HepG2 (cell line): ENCODE data around the gene JPH2. TPM values are rescaled to one million over a fixed set of nuclear protein-coding genes. Genes with fewer than 3 reads are reported as not detected.

Experiments
- ATAC-seq: fragments of 200-7000 bp; cut with Tn5 transposase; 3 replicates; pipeline ENCODE4 v1.9.1; 2020; ENCODE audit warnings: mild to moderate bottlenecking, moderate library complexity
- BruUV-seq: library from RNA; stranded (reverse); fragments of 400-500 nt; replicated peaks from 2 replicates; lab custom pipeline; 2021; lab: Mats Ljungman, UMichigan
- CTCF ChIA-PET: fragments of 300-600 bp; formaldehyde crosslinking; extraction: SDS; loops from one replicate; lab custom pipeline; 2021; ENCODE audit warnings: low total read pairs, inconsistent platforms, low intra/inter-chr PET ratio; lab: Yijun Ruan, JAX
- POLR2A ChIA-PET: fragments of 350-600 bp; sonication (Branson Sonifier 250); formaldehyde crosslinking; loops from one replicate; lab custom pipeline; 2020; ENCODE audit warnings: antibody characterized with exemption, inconsistent platforms; lab: Yijun Ruan, JAX
- DNase-seq: peaks from one replicate; pipeline ENCODE4 v3.0.0-alpha.2; 2015; ENCODE audit warnings: low spot score
- FAIRE-seq: peaks from 3 replicates; lab custom pipeline; 2011; peaks lifted over from hg19 to GRCh38; lab: Jason Lieb, UNC
- H2AFZ ChIP-seq: one replicate; pipeline ENCODE4 v1.6.1; 2011; ENCODE audit warnings: low read length, inconsistent platforms
- H3K27ac ChIP-seq: fragments of 300-600 bp; 3 replicates; pipeline ENCODE4 v1.8.0; 2011; ENCODE audit warnings: mixed run types, mild to moderate bottlenecking, mixed read lengths, low read length, inconsistent platforms; ENCODE audit not compliant: insufficient read depth; ENCODE audit errors: extremely low read length
- H3K27me3 ChIP-seq, 2 experiments: fragments of 200-600 bp in 1 of 2; 2 replicates in 1 of 2; 3 replicates in 1 of 2; pipeline versions ENCODE4 v1.6.0 to v1.8.0; 2011; ENCODE audit warnings: low read length in 2 of 2, mild to moderate bottlenecking in 2 of 2, moderate library complexity in 2 of 2, inconsistent platforms in 1 of 2; ENCODE audit not compliant: insufficient read depth in 2 of 2, control insufficient read depth in 1 of 2
- H3K36me3 ChIP-seq, 2 experiments: fragments of 200-600 bp in 1 of 2; replicated peaks in 1 of 2; 2 replicates in 1 of 2; 3 replicates in 1 of 2; pipeline versions ENCODE4 v1.5.1 to v1.8.0; 2011; ENCODE audit warnings: low read length in 2 of 2, inconsistent platforms in 1 of 2; ENCODE audit not compliant: insufficient read depth in 2 of 2, control insufficient read depth in 1 of 2
- H3K4me1 ChIP-seq: 2 replicates; pipeline ENCODE4 v1.5.1; 2012; ENCODE audit warnings: low read length, inconsistent platforms; ENCODE audit not compliant: insufficient read depth
- H3K4me2 ChIP-seq: 2 replicates; pipeline ENCODE4 v1.6.0; 2011; ENCODE audit warnings: low read depth, low read length, inconsistent platforms
- H3K4me3 ChIP-seq, 3 experiments: fragments of 200-600 bp in 1 of 3; sonication (generic), shearing (Covaris generic) in 1 of 3; replicated peaks in 1 of 3; 2 replicates each; pipeline ENCODE4 v1.5.1; 2011 to 2016; ENCODE audit warnings: low read length in 3 of 3, inconsistent platforms in 2 of 3, low read depth in 2 of 3, mild to moderate bottlenecking in 2 of 3, control low read depth in 1 of 3, mixed read lengths in 1 of 3; ENCODE audit not compliant: insufficient read depth in 1 of 3
- H3K79me2 ChIP-seq: one replicate; pipeline ENCODE4 v1.6.1; 2011; ENCODE audit warnings: low read length, inconsistent platforms; ENCODE audit not compliant: insufficient read depth
- H3K9ac ChIP-seq: 2 replicates; pipeline ENCODE4 v1.6.0; 2011; ENCODE audit warnings: mild to moderate bottlenecking, low read depth, low read length, inconsistent platforms; ENCODE audit not compliant: insufficient read depth
- H3K9me3 ChIP-seq: 2 replicates; pipeline ENCODE4 v1.5.1; 2012; ENCODE audit warnings: mild to moderate bottlenecking, low read length
- H4K20me1 ChIP-seq: 2 replicates; pipeline ENCODE4 v1.6.0; 2011; ENCODE audit warnings: inconsistent platforms, mild to moderate bottlenecking, low read length, moderate library complexity; ENCODE audit not compliant: insufficient read depth
- CREBL2 ChIP-seq: sonication (generic); formaldehyde crosslinking; IDR thresholded peaks from 2 replicates; pipeline ENCODE4 v1.8.1; 2023; ENCODE audit warnings: missing genetic modification reagents, mild to moderate bottlenecking, borderline replicate concordance
- KDM6A ChIP-seq: IDR thresholded peaks from 2 replicates; pipeline ENCODE4 v1.6.1; 2016; ENCODE audit warnings: low read depth
- POLR2A ChIP-seq, 2 experiments: IDR thresholded peaks; 2 replicates each; pipeline ENCODE4 v1.6.1; 2011; ENCODE audit warnings: low read depth in 2 of 2, low read length in 2 of 2, mild to moderate bottlenecking in 1 of 2, moderate library complexity in 1 of 2; ENCODE audit not compliant: insufficient read depth in 1 of 2
- RBM22 ChIP-seq: fragments of 200-400 bp; formaldehyde crosslinking; optimal IDR thresholded peaks from 2 replicates; pipeline ENCODE3; 2017; ENCODE audit warnings: mild to moderate bottlenecking, low read length, moderate library complexity
- ZNF468 ChIP-seq: sonication (generic); formaldehyde crosslinking; IDR thresholded peaks from 2 replicates; pipeline ENCODE4 v1.8.0; 2022; ENCODE audit warnings: mild to moderate bottlenecking, moderate library complexity, missing genetic modification reagents
- ZNF496 ChIP-seq: sonication (generic); formaldehyde crosslinking; IDR thresholded peaks from 2 replicates; pipeline ENCODE4 v1.8.1; 2023; ENCODE audit warnings: mild to moderate bottlenecking, moderate library complexity, missing genetic modification reagents; ENCODE audit not compliant: insufficient replicate concordance
- ZNF570 ChIP-seq: sonication (generic); formaldehyde crosslinking; IDR thresholded peaks from 2 replicates; pipeline ENCODE4 v1.4.0; 2020; ENCODE audit warnings: mild to moderate bottlenecking, missing genetic modification reagents, borderline replicate concordance
- WGBS: methylation state at CpG from one replicate; pipeline ENCODE4 v1.1.6; 2017; ENCODE audit warnings: low lambda C conversion rate; 5-methylcytosine and 5-hydroxymethylcytosine counted together
- in situ Hi-C: cut with HindIII; loops from 2 replicates; pipeline ENCODE4 v1.10.0; 2017; ENCODE audit warnings: low pct_unique_long_range_greater_than_20kb; ENCODE audit not compliant: extremely low pct_ligation_motif_present
- intact Hi-C: fragments of 100-400 bp; cut with micrococcal nuclease; formaldehyde crosslinking; loops from one replicate; pipeline ENCODE4 v1.10.0; 2022; ENCODE audit not compliant: unreplicated experiment
- polyA plus RNA-seq, 8 experiments: library from polyadenylated mRNA; depleted of rRNA in 3 of 8; stranded (reverse) in 7 of 8; unstranded in 1 of 8; fragments of >200 nt; fragmentation: Illumina TruSeq in 4 of 8; extraction: Trizol in 4 of 8; gene quantifications; 2 replicates each; pipeline versions ENCODE4 v1.2.1 to v1.2.3, GENCODE V29; 2011 to 2016; ENCODE audit warnings: low read depth in 4 of 8, missing spikeins in 1 of 8, mixed read lengths in 1 of 8; ENCODE audit not compliant: insufficient read depth in 1 of 8
- total RNA-seq, 5 experiments: library from RNA; depleted of rRNA; stranded (reverse); fragments of >200 nt; fragmentation: Illumina TruSeq; extraction: Trizol; gene quantifications; 2 replicates each; pipeline ENCODE4 v1.2.3, GENCODE V29; 2016; ENCODE audit warnings: low read depth in 1 of 5

Gene JPH2
- total and polyA plus RNA-seq, 2 of the 13 experiments (the other 11 are each of a cell fraction or from before 2014, with no cell fraction given) = 0.42 TPM; not detected in 1

- CTCF ChIA-PET = no interaction called here
Observed at GRCh38 chr20:44200371-44200770, 13.4 kb upstream of the JPH2 start.

GRCh38 chr20:44199877-44200276 is 12.9 kb upstream of the JPH2 start:
- no peak overlapping the region for H3K4me2 ChIP-seq
- no peak overlapping the region for H3K4me3 ChIP-seq
- H2AFZ ChIP-seq = no peak overlapping the region
- intact Hi-C loops (loop anchor here (10.0 kb wide), 2 partner anchors 475 to 535 kb away; partner anchors contain the start of genes GTSF1L and MYBL2), in situ Hi-C loops (no loop called here)
- no TSS peak for BruUV-seq
- H3K79me2 ChIP-seq = peaks cover 53% of the 10 kb centered on the region
- ATAC-seq (no peak; the same call in 2 of the 3 replicates), DNase-seq (no peak), FAIRE-seq (no peak)
- H3K4me1 ChIP-seq = peaks cover 7% of the 10 kb centered on the region; the same call in 1 of the 2 replicates
- CTCF ChIA-PET = no interaction called here
- 98% methylated on average over 4 of the region's 4 CpGs for WGBS
- H4K20me1 ChIP-seq = peaks cover 7% of the 10 kb centered on the region
- peaks cover 38 to 82% of the 10 kb centered on the region in 2 experiments for H3K36me3 ChIP-seq
- TF ChIP-seq RBM22 = peak; percentile 13
- TF ChIP-seq CREBL2 = no peak
- TF ChIP-seq KDM6A = no peak
- no peak for TF ChIP-seq ZNF468 (CRISPR knock-in tag)
- 0 out of 4 replicates have a peak, but pooled peaks of 1 of the 2 experiments have one; percentile 12 for TF ChIP-seq POLR2A (IDR thresholded peaks at IDR 0.05; ENCODE audit: insufficient read depth in 1 of 2, low read depth in 2 of 2, low read length in 2 of 2)
- TF ChIP-seq, all 625 proteins: peak for 2
- no peaks in the 10 kb centered on the region for H3K9me3 ChIP-seq
- no peaks in the 10 kb centered on the region for H3K27me3 ChIP-seq
- POLR2A ChIA-PET = no interaction called here
- no peak overlapping the region for H3K9ac ChIP-seq
- H3K27ac ChIP-seq = no peak overlapping the region

More at GRCh38 chr20:44200371-44200770, 13.4 kb upstream of the JPH2 start:
- H3K9ac ChIP-seq = no peak overlapping the region
- H3K9me3 ChIP-seq = no peaks in the 10 kb centered on the region
- no TSS peak for BruUV-seq
- H3K27me3 ChIP-seq = no peaks in the 10 kb centered on the region
- H3K27ac ChIP-seq = no peak overlapping the region
- DNase-seq (no peak), FAIRE-seq (no peak), ATAC-seq (no peak)
- H3K4me2 ChIP-seq = no peak overlapping the region
- in situ Hi-C loops = no loop called here
- peaks cover 58% of the 10 kb centered on the region for H3K79me2 ChIP-seq
- H3K4me1 ChIP-seq = peaks cover 12% of the 10 kb centered on the region
- WGBS = 96% methylated on average over 4 of the region's 4 CpGs
- peaks cover 39 to 87% of the 10 kb centered on the region in 2 experiments for H3K36me3 ChIP-seq
- no peak overlapping the region for H2AFZ ChIP-seq
- POLR2A ChIA-PET = no interaction called here
- intact Hi-C loops = loop anchor here (10.0 kb wide), 2 partner anchors 476 to 536 kb away; partner anchors contain the start of genes GTSF1L and MYBL2
- H4K20me1 ChIP-seq = peaks cover 8% of the 10 kb centered on the region
- H3K4me3 ChIP-seq = no peak overlapping the region
- TF ChIP-seq POLR2A (IDR thresholded peaks at IDR 0.05; ENCODE audit: insufficient read depth in 1 of 2, low read depth in 2 of 2, low read length in 2 of 2) (0 out of 4 replicates have a peak, but pooled peaks of 1 of the 2 experiments have one; percentile 4), ZNF496 (CRISPR knock-in tag) (no peak), ZNF570 (no peak)
